A549 (cell line): ENCODE data around the gene SMARCD1. TPM values are rescaled to one million over a fixed set of nuclear protein-coding genes. Genes with fewer than 3 reads are reported as not detected.

Experiments
- ATAC-seq, 2 experiments: fragments of 200-7000 bp in 1 of 2; fragments of >200 bp in 1 of 2; cut with Nextera tagmentation in 1 of 2; cut with Tn5 transposase in 1 of 2; 3 replicates each; pipeline versions ENCODE4 v1.8.0 to v1.9.1; 2018 to 2020; ENCODE audit warnings: mild to moderate bottlenecking in 1 of 2, moderate library complexity in 1 of 2
- CTCF ChIA-PET: fragments of 300-600 bp; sonication (Branson Sonifier 250); formaldehyde crosslinking; extraction: SDS; loops from one replicate; lab custom pipeline; 2021; ENCODE audit warnings: antibody characterized with exemption, inconsistent platforms; lab: Yijun Ruan, JAX
- POLR2A ChIA-PET: fragments of 350-600 bp; formaldehyde crosslinking; extraction: SDS; loops from one replicate; lab custom pipeline; 2021; ENCODE audit warnings: antibody characterized with exemption, inconsistent platforms; lab: Yijun Ruan, JAX
- DNase-seq, 2 experiments: peaks; one replicate each; pipeline versions ENCODE4 v3.0.0 to v3.0.0-alpha.2; 2011 to 2016; ENCODE audit warnings: low read depth in 1 of 2, low spot score in 1 of 2
- FAIRE-seq: peaks from 2 replicates; lab custom pipeline; 2011; peaks lifted over from hg19 to GRCh38; lab: Jason Lieb, UNC
- H3K27ac ChIP-seq, 2 experiments: fragments of >200 bp; sonication (Bioruptor Twin); formaldehyde crosslinking; 3 replicates each; pipeline ENCODE4 v1.5.1; 2016 to 2017
- H3K4me1 ChIP-seq: fragments of >200 bp; sonication (Bioruptor Twin); formaldehyde crosslinking; 3 replicates; pipeline ENCODE4 v1.6.1; 2016
- H3K4me2 ChIP-seq: fragments of >200 bp; sonication (Bioruptor Twin); formaldehyde crosslinking; 3 replicates; pipeline ENCODE4 v1.6.1; 2016
- H3K4me3 ChIP-seq: fragments of >200 bp; sonication (Bioruptor Twin); formaldehyde crosslinking; 3 replicates; pipeline ENCODE4 v1.5.1; 2016
- H3K9me3 ChIP-seq: fragments of >200 bp; sonication (Bioruptor Twin); formaldehyde crosslinking; 3 replicates; pipeline ENCODE4 v1.6.1; 2016
- BHLHE40 ChIP-seq: IDR thresholded peaks from 2 replicates; pipeline ENCODE4 v1.6.1; 2012; ENCODE audit warnings: low read depth, low read length, inconsistent platforms
- CBX2 ChIP-seq: fragments of 200-600 bp; sonication (generic); IDR thresholded peaks from 2 replicates; pipeline ENCODE4 v1.6.1; 2016; ENCODE audit warnings: low read depth, mild to moderate bottlenecking, borderline replicate concordance
- CBX8 ChIP-seq: fragments of 200-600 bp; sonication (generic); IDR thresholded peaks from 2 replicates; pipeline ENCODE4 v1.6.1; 2016
- CHD4 ChIP-seq: fragments of 200-600 bp; sonication (generic); IDR thresholded peaks from 2 replicates; pipeline ENCODE4 v1.6.1; 2016; ENCODE audit warnings: antibody characterized with exemption, mild to moderate bottlenecking, borderline replicate concordance
- EHF ChIP-seq: fragments of 250-450 bp; sonication (Bioruptor Pico); IDR thresholded peaks from 2 replicates; pipeline ENCODE4 v1.5.0; 2020; ENCODE audit warnings: mild to moderate bottlenecking
- EHMT2 ChIP-seq: fragments of 200-600 bp; sonication (generic); IDR thresholded peaks from 2 replicates; pipeline ENCODE4 v1.6.1; 2016; ENCODE audit warnings: antibody characterized with exemption, low read depth, mild to moderate bottlenecking, moderate library complexity
- ELK1 ChIP-seq: fragments of 150-350 bp; IDR thresholded peaks from 2 replicates; pipeline ENCODE4 v1.6.1; 2014; ENCODE audit warnings: low read depth, mild to moderate bottlenecking, low read length
- FOSB ChIP-seq: fragments of 250-450 bp; sonication (Bioruptor Pico); IDR thresholded peaks from 2 replicates; pipeline ENCODE4 v1.5.0; 2020; ENCODE audit warnings: mild to moderate bottlenecking, moderate library complexity
- FOSL2 ChIP-seq, 2 experiments: fragments of 450-650 bp in 1 of 2; fragments of >200 bp in 1 of 2; sonication (Bioruptor Twin) in 1 of 2; formaldehyde crosslinking; IDR thresholded peaks; 2 replicates each; pipeline versions ENCODE4 v1.5.0 to v1.6.1; 2016 to 2020; ENCODE audit warnings: mild to moderate bottlenecking in 1 of 2, moderate library complexity in 1 of 2
- FOXS1 ChIP-seq: fragments of 250-450 bp; sonication (Bioruptor Pico); IDR thresholded peaks from 2 replicates; pipeline ENCODE4 v1.5.0; 2020; ENCODE audit warnings: mild to moderate bottlenecking, moderate library complexity
- KDM1A ChIP-seq: fragments of 200-600 bp; sonication (generic); IDR thresholded peaks from 2 replicates; pipeline ENCODE4 v1.6.1; 2016; ENCODE audit warnings: low read depth, mild to moderate bottlenecking
- MAX ChIP-seq: IDR thresholded peaks from 2 replicates; pipeline ENCODE4 v1.6.1; 2012
- PBX3 ChIP-seq: IDR thresholded peaks from 2 replicates; pipeline ENCODE4 v1.6.1; 2012
- PHF8 ChIP-seq: fragments of 200-600 bp; sonication (generic); IDR thresholded peaks from 2 replicates; pipeline ENCODE4 v1.6.1; 2016; ENCODE audit warnings: low read depth, mild to moderate bottlenecking, antibody characterized with exemption, moderate library complexity, borderline replicate concordance
- POLR2A ChIP-seq: IDR thresholded peaks from 2 replicates; pipeline ENCODE4 v1.6.1; 2012; ENCODE audit warnings: mild to moderate bottlenecking, low read length
- POLR2AphosphoS2 ChIP-seq: conservative IDR thresholded peaks from 2 replicates; pipeline ENCODE4 v1.6.1; 2012; ENCODE audit warnings: low read length, improper control_type of control experiment, inconsistent platforms
- RFX5 ChIP-seq: fragments of 450-650 bp; IDR thresholded peaks from 2 replicates; pipeline ENCODE4 v1.7.1; 2014; ENCODE audit warnings: antibody characterized with exemption, mild to moderate bottlenecking, moderate library complexity
- SMC3 ChIP-seq: fragments of >200 bp; sonication (Bioruptor Twin); formaldehyde crosslinking; IDR thresholded peaks from 3 replicates; pipeline ENCODE4 v1.6.1; 2018; ENCODE audit warnings: inconsistent platforms
- ZC3H11A ChIP-seq: fragments of 450-650 bp; IDR thresholded peaks from 2 replicates; pipeline ENCODE4 v1.6.1; 2014; ENCODE audit warnings: antibody characterized with exemption, mild to moderate bottlenecking
- ZFP36 ChIP-seq: fragments of 450-650 bp; IDR thresholded peaks from 2 replicates; pipeline ENCODE4 v1.6.1; 2014; ENCODE audit warnings: borderline replicate concordance; ENCODE audit not compliant: partially characterized antibody
- ZSCAN20 ChIP-seq: fragments of 250-450 bp; sonication (Bioruptor Pico); IDR thresholded peaks from 2 replicates; pipeline ENCODE4 v1.8.0; 2022; ENCODE audit warnings: mild to moderate bottlenecking, moderate library complexity
- WGBS: methylation state at CpG from one replicate; pipeline ENCODE4 v1.1.6; 2017; ENCODE audit errors: missing lambda C conversion rate; 5-methylcytosine and 5-hydroxymethylcytosine counted together
- polyA plus RNA-seq, 4 experiments: library from polyadenylated mRNA; depleted of rRNA in 3 of 4; stranded (reverse); fragments of >200 nt; fragmentation: RNase III in 1 of 4; extraction: RNeasy Plus Mini Kit Qiagen cat#74134 plus additional on column Dnase treatment in 1 of 4; gene quantifications; 2 replicates in 3 of 4; 3 replicates in 1 of 4; pipeline ENCODE4 v1.2.3, GENCODE V29; 2011 to 2017

SMARCD1 gene
- polyA plus RNA-seq, 2 of the 4 experiments (the other 2 are of a cell fraction): 62.5 to 80.7 TPM

GRCh38 chr12:50049254-50050118, 35.7 kb upstream of the SMARCD1 start:
- FAIRE-seq: no peak
- ChIA-PET CTCF (interaction anchor here (0.6 to 8.0 kb wide), 13 partner anchors 10 to 702 kb away, joined by 3 to 173 read pairs (median 4); partner anchors contain the start of gene AQP5), POLR2A (no interaction called here)
- H3K27ac ChIP-seq: no peak overlapping the region
- H3K4me3 ChIP-seq: no peak overlapping the region
- no peak for TF ChIP-seq ELK1
- TF ChIP-seq KDM1A: no peak
- no peak for TF ChIP-seq POLR2A
- no peak for TF ChIP-seq PBX3
- no peak for TF ChIP-seq MAX
- TF ChIP-seq POLR2AphosphoS2: no peak
- no peak for TF ChIP-seq ZC3H11A
- no peak for TF ChIP-seq FOSL2 (IDR thresholded peaks at IDR 0.05)
- TF ChIP-seq FOSL2 (CRISPR knock-in tag; IDR thresholded peaks at IDR 0.05): no peak
- no peak for TF ChIP-seq ZFP36
- no peak for TF ChIP-seq EHMT2
- TF ChIP-seq CHD4: no peak
- no peak for DNase-seq
- WGBS: 64% methylated on average over 3 of the region's 3 CpGs
- no peaks in the 10 kb centered on the region for H3K4me1 ChIP-seq
- no peak overlapping the region for H3K4me2 ChIP-seq
- ATAC-seq: no peak
- no peaks in the 10 kb centered on the region for H3K9me3 ChIP-seq

GRCh38 chr12:50050119-50050385, 35.1 kb upstream of the SMARCD1 start:
- ATAC-seq (no peak), DNase-seq (no peak), FAIRE-seq (no peak)
- Histone ChIP-seq H3K4me3 (no peak overlapping the region), H3K9me3 (no peaks in the 10 kb centered on the region), H3K27ac (no peak overlapping the region), H3K4me1 (no peaks in the 10 kb centered on the region), H3K4me2 (no peak overlapping the region)
- WGBS: 68% methylated on average over 3 of the region's 3 CpGs
- TF ChIP-seq FOXS1: no peak
- no peak for TF ChIP-seq POLR2A
- ChIA-PET CTCF (interaction anchor here (0.6 to 8.0 kb wide), 11 partner anchors 9 to 703 kb away, joined by 3 to 173 read pairs (median 4); partner anchors contain the start of gene AQP5), POLR2A (no interaction called here)

GRCh38 chr12:50050410-50051098, 34.6 kb upstream of the SMARCD1 start:
- FAIRE-seq (no peak), ATAC-seq (no peak), DNase-seq (no peak)
- no peak overlapping the region for H3K4me2 ChIP-seq
- ChIA-PET CTCF (interaction anchor here (0.6 to 8.0 kb wide), 9 partner anchors 8 to 216 kb away, joined by 3 to 173 read pairs (median 5); partner anchors contain the start of gene AQP5), POLR2A (no interaction called here)
- 0 out of 3 replicates have a peak, but pooled peaks cover under 1% of the 10 kb centered on the region for H3K4me1 ChIP-seq
- H3K9me3 ChIP-seq: no peaks in the 10 kb centered on the region
- WGBS: 72% methylated on average over 24 of the region's 37 CpGs
- no peak for TF ChIP-seq BHLHE40
- no peak for TF ChIP-seq PBX3
- TF ChIP-seq CBX2: no peak
- TF ChIP-seq MAX: no peak
- TF ChIP-seq RFX5: no peak
- TF ChIP-seq CBX8: no peak
- no peak for TF ChIP-seq PHF8
- TF ChIP-seq SMC3: no peak
- TF ChIP-seq FOSB (CRISPR knock-in tag): no peak
- no peak for TF ChIP-seq ZSCAN20 (CRISPR knock-in tag)
- no peak for TF ChIP-seq EHF (CRISPR knock-in tag)
- H3K27ac ChIP-seq: no peak overlapping the region
- H3K4me3 ChIP-seq: no peak overlapping the region
